Mesenchymal stem cell (in vitro differentiated cells and primary cell): ENCODE data around the gene LINS1.
"Not testable (repeated sequence)": the region's sequence is repeated elsewhere in the genome, so short reads cannot be mapped to it uniquely, and the experiment has no call there.

Source experiments
- DNase-seq: peaks from one replicate; pipeline ENCODE4 v3.0.0-alpha.2; 2013
- H2AFZ ChIP-seq: one replicate; pipeline ENCODE4 v1.6.1; 2013; ENCODE audit warnings: low read depth, mild to moderate bottlenecking, control low read depth, inconsistent platforms, low read length, moderate library complexity
- H2AK5ac ChIP-seq: 2 replicates; pipeline ENCODE4 v1.6.1; 2013; ENCODE audit warnings: low read length, moderate library complexity, mild to moderate bottlenecking, inconsistent platforms; ENCODE audit not compliant: severe bottlenecking
- H2BK120ac ChIP-seq: one replicate; pipeline ENCODE4 v1.6.1; 2013; ENCODE audit warnings: low read depth, mild to moderate bottlenecking, inconsistent platforms, low read length, moderate library complexity
- H2BK12ac ChIP-seq, 2 experiments: one replicate each; pipeline ENCODE4 v1.6.1; 2013; ENCODE audit warnings: inconsistent platforms in 2 of 2, low read length in 2 of 2, mild to moderate bottlenecking in 2 of 2, moderate library complexity in 2 of 2, control low read depth in 1 of 2
- H2BK15ac ChIP-seq: one replicate; pipeline ENCODE4 v1.6.1; 2013; ENCODE audit warnings: mild to moderate bottlenecking, low read depth, inconsistent platforms; ENCODE audit not compliant: poor library complexity, severe bottlenecking
- H2BK5ac ChIP-seq: 2 replicates; pipeline ENCODE4 v1.6.1; 2013; ENCODE audit warnings: low read depth, mild to moderate bottlenecking, low read length, control low read depth, inconsistent platforms; ENCODE audit not compliant: poor library complexity, severe bottlenecking
- H3K14ac ChIP-seq, 2 experiments: one replicate each; pipeline ENCODE4 v1.6.1; 2013; ENCODE audit warnings: inconsistent platforms in 2 of 2, low read length in 2 of 2, control low read depth in 1 of 2, mild to moderate bottlenecking in 1 of 2, moderate library complexity in 1 of 2
- H3K18ac ChIP-seq, 2 experiments: one replicate each; pipeline ENCODE4 v1.6.1; 2013; ENCODE audit warnings: inconsistent platforms in 2 of 2, low read length in 2 of 2, control low read depth in 1 of 2, low read depth in 1 of 2, mild to moderate bottlenecking in 1 of 2
- H3K23ac ChIP-seq, 2 experiments: one replicate each; pipeline ENCODE4 v1.6.1; 2013; ENCODE audit warnings: inconsistent platforms in 2 of 2, low read length in 2 of 2, mild to moderate bottlenecking in 2 of 2, moderate library complexity in 2 of 2, control low read depth in 1 of 2
- H3K27ac ChIP-seq: 2 replicates; pipeline ENCODE4 v1.5.1; 2013; ENCODE audit warnings: mild to moderate bottlenecking, moderate library complexity, low read length, control low read depth, inconsistent platforms; ENCODE audit not compliant: poor library complexity, severe bottlenecking
- H3K27me3 ChIP-seq, 2 experiments: 2 replicates each; pipeline versions ENCODE4 v1.6.1 to v1.7.0; 2013; ENCODE audit warnings: low read length in 2 of 2, mild to moderate bottlenecking in 2 of 2, moderate library complexity in 2 of 2, control low read depth in 1 of 2, inconsistent platforms in 1 of 2; ENCODE audit not compliant: control insufficient read depth in 1 of 2, insufficient read depth in 1 of 2
- H3K36me3 ChIP-seq, 2 experiments: 2 replicates each; pipeline versions ENCODE4 v1.6.1 to v1.7.0; 2013; ENCODE audit warnings: low read length in 2 of 2, control low read depth in 1 of 2, inconsistent platforms in 1 of 2, low read depth in 1 of 2, mild to moderate bottlenecking in 1 of 2; ENCODE audit not compliant: insufficient read depth in 2 of 2, control insufficient read depth in 1 of 2
- H3K4ac ChIP-seq, 2 experiments: one replicate each; pipeline ENCODE4 v1.6.1; 2013; ENCODE audit warnings: inconsistent platforms in 2 of 2, low read length in 2 of 2, mild to moderate bottlenecking in 2 of 2, moderate library complexity in 2 of 2, control low read depth in 1 of 2, low read depth in 1 of 2
- H3K4me1 ChIP-seq: 2 replicates; pipeline ENCODE4 v1.6.1; 2013; ENCODE audit warnings: low read depth, low read length, control low read depth; ENCODE audit not compliant: control insufficient read depth, insufficient read depth
- H3K4me2 ChIP-seq: 2 replicates; pipeline ENCODE4 v1.6.1; 2013; ENCODE audit warnings: low read length, mild to moderate bottlenecking, inconsistent platforms; ENCODE audit not compliant: poor library complexity, severe bottlenecking
- H3K4me3 ChIP-seq, 2 experiments: 2 replicates each; pipeline versions ENCODE4 v1.5.1 to v1.7.0; 2013; ENCODE audit warnings: low read length in 2 of 2, mild to moderate bottlenecking in 2 of 2, control low read depth in 1 of 2, low read depth in 1 of 2; ENCODE audit not compliant: insufficient read depth in 1 of 2
- H3K79me1 ChIP-seq: replicated peaks from 2 replicates; pipeline ENCODE4 v1.6.1; 2013; ENCODE audit warnings: mild to moderate bottlenecking, control low read depth, low read length, inconsistent platforms; ENCODE audit not compliant: poor library complexity, severe bottlenecking
- H3K9ac ChIP-seq: 2 replicates; pipeline ENCODE4 v1.7.0; 2013; ENCODE audit warnings: mild to moderate bottlenecking, low read length, moderate library complexity
- H3K9me3 ChIP-seq: 2 replicates; pipeline ENCODE4 v1.7.0; 2013; ENCODE audit warnings: mild to moderate bottlenecking, low read length; ENCODE audit not compliant: control insufficient read depth
- H4K8ac ChIP-seq: one replicate; pipeline ENCODE4 v1.6.1; 2013; ENCODE audit warnings: inconsistent platforms, mild to moderate bottlenecking, low read length, moderate library complexity
- H4K91ac ChIP-seq: one replicate; pipeline ENCODE4 v1.6.1; 2013; ENCODE audit warnings: mild to moderate bottlenecking, low read length, inconsistent platforms
- WGBS: methylation state at CpG from one replicate; pipeline ENCODE4 v1.1.7; 2013; ENCODE audit warnings: mixed read lengths; 5-methylcytosine and 5-hydroxymethylcytosine counted together

The LINS1 gene

DNA sequence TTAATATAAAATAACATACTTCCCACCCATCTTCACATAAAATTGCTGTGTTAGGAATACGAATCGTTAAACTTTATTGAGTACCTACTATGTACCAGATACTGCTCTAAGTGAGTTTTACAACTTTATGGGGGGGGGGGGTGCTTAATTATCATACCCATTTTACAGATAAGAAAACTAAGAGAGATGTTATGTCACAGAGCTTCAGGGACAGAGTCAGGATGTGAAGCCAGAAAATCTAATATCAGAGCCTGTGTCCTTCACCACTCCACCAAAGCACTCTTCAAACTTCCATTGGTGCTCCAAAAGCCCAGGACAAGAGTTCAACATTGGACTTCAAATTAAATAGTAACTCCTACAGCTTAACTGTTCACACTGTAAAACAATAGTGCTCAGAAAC lies 8.6 kb downstream of the LINS1 start:
- Histone ChIP-seq H2BK12ac (no peak overlapping the region), H3K27ac (no peak overlapping the region), H4K8ac (no peak overlapping the region), H2AFZ (no peak overlapping the region), H3K27me3 (no peaks in the 10 kb centered on the region), H3K36me3 (no peaks in the 10 kb centered on the region), H2AK5ac (no peak overlapping the region), H3K18ac (no peak overlapping the region), H2BK15ac (no peak overlapping the region), H3K9ac (no peak overlapping the region), H3K14ac (no peak overlapping the region), H2BK120ac (no peak overlapping the region), H4K91ac (no peak overlapping the region), H3K9me3 (peaks cover 24% of the 10 kb centered on the region), H2BK5ac (no peak overlapping the region), H3K4me3 (no peak overlapping the region), H3K4me2 (no peak overlapping the region), H3K4ac (no peak overlapping the region), H3K4me1 (no peaks in the 10 kb centered on the region), H3K79me1 (peaks cover 36% of the 10 kb centered on the region), H3K23ac (no peak overlapping the region)
- no peak for DNase-seq
- no CpG with 5 or more reads among the region's 2 CpGs for WGBS

- no peak overlapping the region for H4K8ac ChIP-seq
- no peak overlapping the region for H3K23ac ChIP-seq
- peaks cover 28% of the 10 kb centered on the region for H3K9me3 ChIP-seq
- no peaks in the 10 kb centered on the region for H3K4me1 ChIP-seq
- no peak overlapping the region for H2AFZ ChIP-seq
- H4K91ac ChIP-seq: no peak overlapping the region
- H3K27me3 ChIP-seq: no peaks in the 10 kb centered on the region
- H2BK15ac ChIP-seq: no peak overlapping the region
- peaks cover 37% of the 10 kb centered on the region for H3K79me1 ChIP-seq
- H2BK5ac ChIP-seq: no peak overlapping the region
- no peaks in the 10 kb centered on the region for H3K36me3 ChIP-seq
- no peak overlapping the region for H3K4me2 ChIP-seq
- no peak overlapping the region for H2BK12ac ChIP-seq
- H2AK5ac ChIP-seq: no peak overlapping the region
- no peak overlapping the region for H3K27ac ChIP-seq
- DNase-seq: peak; percentile 77
- H3K18ac ChIP-seq: no peak overlapping the region
- H3K9ac ChIP-seq: no peak overlapping the region
- H3K14ac ChIP-seq: no peak overlapping the region
- no peak overlapping the region for H3K4ac ChIP-seq
- 64% methylated on average over 3 of the region's 3 CpGs for WGBS
- no peak overlapping the region for H2BK120ac ChIP-seq
- no peak overlapping the region for H3K4me3 ChIP-seq
Measured at GRCh38 chr15:100592898-100593297, 9.1 kb downstream of the LINS1 start.

GRCh38 chr15:100591835-100592234 lies 10.1 kb downstream of the LINS1 start:
- Histone ChIP-seq H2BK120ac (no peak overlapping the region), H3K36me3 (no peaks in the 10 kb centered on the region), H2BK5ac (no peak overlapping the region), H3K4me1 (no peaks in the 10 kb centered on the region), H3K27ac (no peak overlapping the region), H3K79me1 (peaks cover 34% of the 10 kb centered on the region), H2BK12ac (no peak overlapping the region), H3K18ac (no peak overlapping the region), H4K91ac (no peak overlapping the region), H3K9me3 (peaks cover 32% of the 10 kb centered on the region), H2AFZ (no peak overlapping the region), H3K27me3 (no peaks in the 10 kb centered on the region), H3K9ac (no peak overlapping the region), H3K4ac (no peak overlapping the region), H3K14ac (no peak overlapping the region), H3K4me3 (no peak overlapping the region), H2AK5ac (no peak overlapping the region), H3K4me2 (no peak overlapping the region), H2BK15ac (no peak overlapping the region), H4K8ac (no peak overlapping the region), H3K23ac (no peak overlapping the region)
- 43% methylated on average over 2 of the region's 2 CpGs for WGBS
- no peak for DNase-seq

DNA sequence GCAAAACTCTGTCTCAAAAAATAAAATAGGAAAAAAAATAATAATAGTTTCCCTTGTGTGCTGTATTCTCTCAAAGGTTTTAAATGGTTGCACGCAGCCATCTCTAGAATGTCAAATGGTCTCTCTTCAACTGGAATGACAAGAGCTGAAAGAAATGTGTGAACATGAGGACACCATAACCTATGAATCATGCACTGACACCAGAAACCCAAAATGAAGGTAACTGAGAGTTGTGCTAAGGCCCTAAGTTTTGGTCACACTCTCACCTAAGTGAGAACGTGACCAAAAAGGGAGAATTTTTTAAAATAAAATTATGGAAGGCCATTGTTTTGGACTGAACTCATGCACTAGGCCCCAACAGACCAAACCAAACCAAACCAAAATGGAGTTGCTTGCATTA lies 10.8 kb downstream of the LINS1 start:
- not testable (repeated sequence) for H3K18ac ChIP-seq

More for the DNA sequence above, 10.8 kb downstream of the LINS1 start:
- not testable (repeated sequence) for H4K91ac ChIP-seq, H2AFZ ChIP-seq, H2BK15ac ChIP-seq, DNase-seq, H3K27me3 ChIP-seq, H3K4ac ChIP-seq, H2BK12ac ChIP-seq, H3K9ac ChIP-seq, H3K23ac ChIP-seq, H2AK5ac ChIP-seq, H3K4me1 ChIP-seq, H3K4me2 ChIP-seq, H3K4me3 ChIP-seq, H4K8ac ChIP-seq, H3K27ac ChIP-seq, H2BK120ac ChIP-seq, H3K14ac ChIP-seq, H2BK5ac ChIP-seq, H3K36me3 ChIP-seq
- peaks cover 32% of the 10 kb centered on the region for H3K9me3 ChIP-seq
- WGBS: 88% methylated on average over 1 of the region's 2 CpGs
- peaks cover 31% of the 10 kb centered on the region for H3K79me1 ChIP-seq
